HG03457 (cell line): ENCODE measurements around the gene GFOD1.
"Not testable (repeated sequence)": the region's sequence is repeated elsewhere in the genome, so short reads cannot be mapped to it uniquely, and the experiment has no call there.

Source experiments
- ATAC-seq: cut with Tn5 transposase; IDR thresholded peaks from one replicate; pipeline ENCODE4 v1.9.1; 2021; ENCODE audit warnings: moderate number of reproducible peaks; ENCODE audit not compliant: unreplicated experiment

GFOD1 gene

GRCh38 chr6:13445005-13445743, 42.2 kb downstream of the GFOD1 start:
- ATAC-seq: no peak

GRCh38 chr6:13444604-13445003, 42.8 kb downstream of the GFOD1 start:
- no peak for ATAC-seq

- not testable (repeated sequence) for ATAC-seq
Observed at GRCh38 chr6:13443978-13444377, 43.4 kb downstream of the GFOD1 start.

- no peak for ATAC-seq
Observed at GRCh38 chr6:13441778-13442177, 45.6 kb downstream of the GFOD1 start.

- no peak for ATAC-seq
Observed at GRCh38 chr6:13439644-13440043, 47.8 kb downstream of the GFOD1 start.

GRCh38 chr6:13438126-13438525, 49.3 kb downstream of the GFOD1 start:
- no peak for ATAC-seq

- no peak for ATAC-seq
Observed at GRCh38 chr6:13437218-13437996, 50.0 kb downstream of the GFOD1 start.

- ATAC-seq: no peak
Observed at GRCh38 chr6:13436399-13437217, 50.8 kb downstream of the GFOD1 start.

GRCh38 chr6:13435477-13436246, 51.7 kb downstream of the GFOD1 start:
- no peak for ATAC-seq

- ATAC-seq: no peak
Observed at GRCh38 chr6:13434777-13435176, 52.6 kb downstream of the GFOD1 start.

- ATAC-seq: not testable (repeated sequence)
Observed at GRCh38 chr6:13434135-13434775, 53.1 kb downstream of the GFOD1 start.

- no peak for ATAC-seq
Observed at GRCh38 chr6:13433709-13434121, 53.7 kb downstream of the GFOD1 start.

GRCh38 chr6:13432526-13433184, 54.7 kb downstream of the GFOD1 start:
- ATAC-seq: no peak

GRCh38 chr6:13431861-13432465, 55.4 kb downstream of the GFOD1 start:
- no peak for ATAC-seq

GRCh38 chr6:13431059-13431656, 56.2 kb downstream of the GFOD1 start:
- ATAC-seq: no peak

- ATAC-seq: no peak
Observed at GRCh38 chr6:13429406-13429753, 58.0 kb downstream of the GFOD1 start.

- peak; percentile 23 for ATAC-seq
Observed at GRCh38 chr6:13428583-13429405, 58.6 kb downstream of the GFOD1 start.
